Cerebellar cortex (tissue), 1 donor: ENCODE measurements around the gene SPINK14.

Experiments used
- DNase-seq: peaks from one replicate; pipeline ENCODE4 v3.0.0-alpha.2; 2015; ENCODE audit warnings: low spot score

Gene SPINK14

GRCh38 chr5:148201151-148201550, 32.8 kb downstream of the SPINK14 start:
- DNase-seq = no peak

GRCh38 chr5:148202531-148203203, 34.3 kb downstream of the SPINK14 start, which contains the start of gene SPINK6:
Gene SPINK6, plus strand, starts transcription at chr5:148203042. Its CDS starts 55 bp downstream, at chr5:148203097.
- DNase-seq = no peak

GRCh38 chr5:148205044-148205806, 36.9 kb downstream of the SPINK14 start:
- DNase-seq = no peak

GRCh38 chr5:148205865-148206264, 37.5 kb downstream of the SPINK14 start:
- DNase-seq = no peak

GRCh38 chr5:148206620-148207019, 38.3 kb downstream of the SPINK14 start:
- DNase-seq = no peak

GRCh38 chr5:148208226-148208625, 39.9 kb downstream of the SPINK14 start:
- DNase-seq = no peak

GRCh38 chr5:148209151-148209770, 40.9 kb downstream of the SPINK14 start:
- no peak for DNase-seq

GRCh38 chr5:148214665-148215185, 46.4 kb downstream of the SPINK14 start:
- DNase-seq = no peak

- DNase-seq = no peak
Observed at GRCh38 chr5:148221508-148221907, 53.2 kb downstream of the SPINK14 start.

GRCh38 chr5:148224117-148224742, 55.9 kb downstream of the SPINK14 start:
- DNase-seq = no peak
